Sigmoid colon (tissue), 7 donors: ENCODE data around the gene NMRK2. TPM values are rescaled to one million over a fixed set of nuclear protein-coding genes. Genes with fewer than 3 reads are reported as not detected.

ENCODE experiments used
- DNase-seq: peaks from one replicate; pipeline ENCODE4 v3.0.0-alpha.2; 2019
- H3K27ac ChIP-seq, 4 donors: fragments of 200-600 bp; sonication (generic); one replicate each; pipeline ENCODE4 v1.5.1; 2016 to 2019; ENCODE audit warnings: mild to moderate bottlenecking in 1 of 4
- H3K27me3 ChIP-seq, 3 donors: fragments of 200-600 bp; sonication (generic); one replicate each; pipeline ENCODE4 v1.5.1; 2019; ENCODE audit warnings: mild to moderate bottlenecking in 1 of 3
- H3K36me3 ChIP-seq, 4 donors: fragments of 200-600 bp; sonication (generic); one replicate each; pipeline ENCODE4 v1.5.1; 2016 to 2019
- H3K4me1 ChIP-seq, 4 donors: fragments of 200-600 bp; sonication (generic); one replicate each; pipeline ENCODE4 v1.5.1; 2017 to 2019
- H3K4me3 ChIP-seq, 4 donors: fragments of 200-600 bp; sonication (generic); one replicate each; pipeline ENCODE4 v1.5.1; 2017 to 2019; ENCODE audit warnings: mild to moderate bottlenecking in 2 of 4, moderate library complexity in 1 of 4
- H3K9me3 ChIP-seq, 4 donors: fragments of 200-600 bp in 3 of 4; sonication (generic) in 3 of 4; one replicate each; pipeline versions ENCODE4 v1.5.1 to v1.6.1; 2013 to 2019
- EP300 ChIP-seq, 4 donors: sonication (generic); formaldehyde crosslinking; IDR thresholded peaks; one replicate each; pipeline ENCODE4 v1.6.1; 2017; ENCODE audit warnings: antibody characterized with exemption in 4 of 4
- POLR2A ChIP-seq, 2 donors: fragments of 450-650 bp; IDR thresholded peaks; one replicate each; pipeline ENCODE4 v1.6.1; 2016; ENCODE audit warnings: antibody characterized with exemption in 2 of 2, mild to moderate bottlenecking in 2 of 2, moderate library complexity in 2 of 2
- POLR2AphosphoS5 ChIP-seq, 4 donors: sonication (generic); formaldehyde crosslinking; IDR thresholded peaks; one replicate each; pipeline ENCODE4 v1.6.1; 2017; ENCODE audit warnings: antibody characterized with exemption in 4 of 4
- WGBS, 2 donors: extraction: QIAGEN DNeasy Blood & Tissue Kit; methylation state at CpG; one replicate each; pipeline ENCODE4 v1.1.7; 2013; 5-methylcytosine and 5-hydroxymethylcytosine counted together
- intact Hi-C: fragments of 100-400 bp; cut with DNase I; formaldehyde crosslinking; loops from one replicate; pipeline ENCODE4 v1.15.1; 2023
- polyA plus RNA-seq, 3 donors: library from polyadenylated mRNA; stranded (reverse); fragments of 200-250 nt; gene quantifications; one replicate each; pipeline ENCODE4 v1.2.3, GENCODE V29; 2013
- small RNA-seq, 3 donors: library from RNA; depleted of rRNA; stranded (forward); fragments of <200 nt; gene quantifications; one replicate each; pipeline ENCODE3, GENCODE V24; 2016
- total RNA-seq, 4 donors: library from RNA; depleted of rRNA; stranded (reverse); fragments of >200 nt; gene quantifications; one replicate each; pipeline ENCODE4 v1.1.0, GENCODE V29; 2016
- TF ChIP-seq, protein P1 (sequence below), 4 experiments: fragments of 450-650 bp in 3 of 4; fragments of 200-600 bp in 1 of 4; IDR thresholded peaks; one replicate each; pipeline ENCODE4 v1.5.1; 2016 to 2019; ENCODE audit warnings: antibody characterized with exemption in 4 of 4, mild to moderate bottlenecking in 3 of 4, moderate library complexity in 2 of 4
- donor health status: healthy with polysubstance abuse.
- donor health status: Bipolar disorder and iron deficiency.
- donor health status: healthy.

The NMRK2 gene
- total and polyA plus RNA-seq, 7 donors: 0.19 to 2.4 (median 0.70) TPM; not detected in 3

DNA sequence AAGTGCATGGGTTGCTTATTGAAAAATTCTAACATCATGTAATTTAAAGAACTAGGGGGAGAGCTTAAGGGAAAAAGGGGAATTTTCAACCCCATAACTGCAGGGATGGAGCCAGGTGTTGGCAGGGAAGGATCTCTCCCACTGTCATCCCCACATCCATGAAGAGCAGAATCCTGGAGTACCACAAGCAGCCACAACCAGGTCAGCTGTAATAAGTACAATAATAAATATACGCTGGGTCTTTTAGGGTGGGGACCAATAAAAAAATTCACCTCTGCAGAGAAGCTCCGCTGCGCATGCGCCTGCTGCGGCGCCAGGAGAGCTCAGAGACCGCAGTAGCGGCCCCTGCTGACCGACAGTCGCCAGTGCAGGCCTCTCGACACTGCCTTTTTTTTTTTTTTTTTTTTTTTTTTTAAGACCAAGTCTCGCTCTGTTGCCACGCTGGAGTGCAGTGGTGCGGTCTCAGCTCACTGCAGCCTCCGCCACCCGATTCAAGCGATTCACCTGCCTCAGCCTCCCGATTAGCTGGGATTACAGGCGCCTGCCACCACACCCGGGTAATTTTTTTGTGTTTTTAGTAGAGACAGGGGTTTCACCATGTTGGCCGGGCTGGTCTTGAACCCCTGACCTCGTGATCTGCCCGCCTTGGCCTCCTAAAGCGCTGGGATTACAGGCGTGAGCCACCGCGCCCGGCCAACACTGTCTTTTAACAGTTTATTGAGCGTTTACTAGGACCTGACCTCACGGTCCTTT is 54.9 kb downstream of the NMRK2 start:
- no peaks in the 10 kb centered on the region for H3K9me3 ChIP-seq
- H3K27ac ChIP-seq: peak overlapping the region in 3 of 4 donors; percentile 92 to 96 (median 92)
- intact Hi-C loops: loop anchor here (2.0 to 10.0 kb wide), 6 partner anchors 80 to 527 kb away; partner anchors contain the start of genes ANKRD24, MAP2K2, PLIN4 and SIRT6
- WGBS, 2 donors: 5 to 9% methylated on average over 30 of the region's 30 CpGs
- H3K4me1 ChIP-seq: peaks cover 0 to 44% (median 42%) of the 10 kb centered on the region in 4 donors
- TF ChIP-seq POLR2A (IDR thresholded peaks at IDR 0.05): no peak
- TF ChIP-seq POLR2AphosphoS5 (IDR thresholded peaks at IDR 0.05): no peak
- no peak for TF ChIP-seq EP300 (IDR thresholded peaks at IDR 0.05)
- TF ChIP-seq, protein P1, sequence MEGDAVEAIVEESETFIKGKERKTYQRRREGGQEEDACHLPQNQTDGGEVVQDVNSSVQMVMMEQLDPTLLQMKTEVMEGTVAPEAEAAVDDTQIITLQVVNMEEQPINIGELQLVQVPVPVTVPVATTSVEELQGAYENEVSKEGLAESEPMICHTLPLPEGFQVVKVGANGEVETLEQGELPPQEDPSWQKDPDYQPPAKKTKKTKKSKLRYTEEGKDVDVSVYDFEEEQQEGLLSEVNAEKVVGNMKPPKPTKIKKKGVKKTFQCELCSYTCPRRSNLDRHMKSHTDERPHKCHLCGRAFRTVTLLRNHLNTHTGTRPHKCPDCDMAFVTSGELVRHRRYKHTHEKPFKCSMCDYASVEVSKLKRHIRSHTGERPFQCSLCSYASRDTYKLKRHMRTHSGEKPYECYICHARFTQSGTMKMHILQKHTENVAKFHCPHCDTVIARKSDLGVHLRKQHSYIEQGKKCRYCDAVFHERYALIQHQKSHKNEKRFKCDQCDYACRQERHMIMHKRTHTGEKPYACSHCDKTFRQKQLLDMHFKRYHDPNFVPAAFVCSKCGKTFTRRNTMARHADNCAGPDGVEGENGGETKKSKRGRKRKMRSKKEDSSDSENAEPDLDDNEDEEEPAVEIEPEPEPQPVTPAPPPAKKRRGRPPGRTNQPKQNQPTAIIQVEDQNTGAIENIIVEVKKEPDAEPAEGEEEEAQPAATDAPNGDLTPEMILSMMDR (IDR thresholded peaks at IDR 0.05): peak; percentile 48 to 84 (median 65)
- peak overlapping the region in 2 of 4 donors; percentile 11 to 81 for H3K4me3 ChIP-seq
- H3K36me3 ChIP-seq: peaks cover 14 to 16% (median 15%) of the 10 kb centered on the region in 4 donors
- DNase-seq: peak; percentile 92
- H3K27me3 ChIP-seq: no peaks in the 10 kb centered on the region

DNA sequence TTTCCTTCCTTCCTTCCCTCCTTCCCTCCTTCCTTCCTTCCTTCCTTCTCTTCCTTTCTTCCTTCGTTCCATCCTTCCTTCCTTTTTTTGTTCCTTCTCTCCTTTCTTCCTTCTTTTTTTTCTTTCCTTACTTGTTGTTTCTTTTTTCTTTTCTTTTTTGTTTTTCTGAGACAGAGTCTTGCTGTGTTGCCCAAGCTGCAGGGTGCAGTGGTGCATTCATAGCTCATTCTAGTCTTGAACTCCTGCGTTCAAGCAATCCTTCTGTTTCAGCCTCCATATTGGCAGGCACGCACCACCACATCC is 57.9 kb downstream of the NMRK2 start:
- WGBS, 2 donors: 76 to 84% methylated on average over 3 of the region's 3 CpGs
- DNase-seq: no peak
- Histone ChIP-seq H3K36me3 (no peaks in the 10 kb centered on the region), H3K27me3 (no peaks in the 10 kb centered on the region), H3K9me3 (no peaks in the 10 kb centered on the region), H3K4me3 (no peak overlapping the region), H3K4me1 (peaks cover 0 to 25% (median 19%) of the 10 kb centered on the region in 4 donors), H3K27ac (no peak overlapping the region)
- TF ChIP-seq POLR2A (IDR thresholded peaks at IDR 0.05): no peak
- intact Hi-C loops: loop anchor here (2.0 kb wide), 1 partner anchor 16 kb away; the partner anchor contains the start of gene PIAS4

Small RNAs within 50 kb of the gene (small RNA-seq; reads per million reads assigned to genes)
- gene RN7SL202P (0 reads per million in 3 donors), gene SNORD37 (1.9 to 6.9 (median 3.1) reads per million in 3 donors)

Other genes starting within 250 kb of the NMRK2 start
- 10 to 100 TPM; 27.8 to 68.7 (median 44.2) TPM for gene PIP5K1C, start 232.6 kb upstream of the NMRK2 start, total RNA-seq
- 10 to 100 TPM in 2 of 3 donors, 1 to 10 TPM in 1; 7.8 to 21.0 (median 11.6) TPM for gene PIP5K1C, start 232.6 kb upstream of the NMRK2 start, polyA plus RNA-seq
- 1 to 10 TPM in 1 of 4 donors, under 1 TPM in 2, not detected in 1; 0.33 to 2.8 (median 0.36) TPM for gene TJP3, start 224.7 kb upstream of the NMRK2 start, total RNA-seq
- 100 to 1,000 TPM; 158 to 245 (median 168) TPM for gene TJP3, start 224.7 kb upstream of the NMRK2 start, polyA plus RNA-seq
- 10 to 100 TPM; 17.8 to 42.9 (median 23.0) TPM for gene APBA3, start 171.4 kb upstream of the NMRK2 start, total RNA-seq
- 10 to 100 TPM; 12.0 to 19.5 (median 13.2) TPM for gene APBA3, start 171.4 kb upstream of the NMRK2 start, polyA plus RNA-seq
- 100 to 1,000 TPM in 3 of 4 donors, 10 to 100 TPM in 1; 80.6 to 123 (median 103) TPM for gene MRPL54, start 170.4 kb upstream of the NMRK2 start, total RNA-seq
- 100 to 1,000 TPM in 2 of 3 donors, 10 to 100 TPM in 1; 87.7 to 185 (median 168) TPM for gene MRPL54, start 170.4 kb upstream of the NMRK2 start, polyA plus RNA-seq
- gene RAX2, start 160.8 kb upstream of the NMRK2 start, total RNA-seq: not detected
- not detected for gene RAX2, start 160.8 kb upstream of the NMRK2 start, polyA plus RNA-seq
- 1 to 10 TPM in 1 of 4 donors, not detected in 3; 1.8 TPM for gene MATK, start 146.7 kb upstream of the NMRK2 start, total RNA-seq
- 1 to 10 TPM in 2 of 3 donors, not detected in 1; 6.6 to 7.7 TPM for gene MATK, start 146.7 kb upstream of the NMRK2 start, polyA plus RNA-seq
- 1 to 10 TPM in 1 of 4 donors, under 1 TPM in 2, not detected in 1; under 0.01 to 1.2 (median 0.71) TPM for gene ZFR2, start 64.0 kb upstream of the NMRK2 start, total RNA-seq
- gene ZFR2, start 64.0 kb upstream of the NMRK2 start, polyA plus RNA-seq: under 1 TPM in 1 of 3 donors, not detected in 2; 0.22 TPM
- gene ATCAY, start 52.4 kb upstream of the NMRK2 start, total RNA-seq: 1 to 10 TPM; 1.5 to 3.8 (median 2.2) TPM
- gene ATCAY, start 52.4 kb upstream of the NMRK2 start, polyA plus RNA-seq: 1 to 10 TPM in 1 of 3 donors, not detected in 2; 1.6 TPM
- gene DAPK3, start 38.0 kb downstream of the NMRK2 start, total RNA-seq: 100 to 1,000 TPM in 3 of 4 donors, 10 to 100 TPM in 1; 91.3 to 167 (median 125) TPM
- 10 to 100 TPM; 38.4 to 66.8 (median 52.9) TPM for gene DAPK3, start 38.0 kb downstream of the NMRK2 start, polyA plus RNA-seq
- gene EEF2, start 52.4 kb downstream of the NMRK2 start, total RNA-seq: 1,000 to 10,000 TPM; 1,842 to 2,448 (median 2,055) TPM
- 1,000 to 10,000 TPM in 2 of 3 donors, 100 to 1,000 TPM in 1; 906 to 1,654 (median 1,225) TPM for gene EEF2, start 52.4 kb downstream of the NMRK2 start, polyA plus RNA-seq
- gene PIAS4, start 74.7 kb downstream of the NMRK2 start, total RNA-seq: 10 to 100 TPM; 16.5 to 29.9 (median 19.3) TPM
- gene PIAS4, start 74.7 kb downstream of the NMRK2 start, polyA plus RNA-seq: 10 to 100 TPM in 2 of 3 donors, 1 to 10 TPM in 1; 7.2 to 21.8 (median 15.0) TPM
- 10 to 100 TPM; 35.4 to 53.2 (median 44.8) TPM for gene ZBTB7A, start 133.8 kb downstream of the NMRK2 start, total RNA-seq
- 10 to 100 TPM; 22.8 to 39.1 (median 23.8) TPM for gene ZBTB7A, start 133.8 kb downstream of the NMRK2 start, polyA plus RNA-seq
- 10 to 100 TPM; 48.2 to 76.4 (median 65.3) TPM for gene MAP2K2, start 191.1 kb downstream of the NMRK2 start, total RNA-seq
- 100 to 1,000 TPM; 196 to 278 (median 253) TPM for gene MAP2K2, start 191.1 kb downstream of the NMRK2 start, polyA plus RNA-seq
- gene CREB3L3, start 220.6 kb downstream of the NMRK2 start, total RNA-seq: under 1 TPM in 1 of 4 donors, not detected in 3; 0.55 TPM
- gene CREB3L3, start 220.6 kb downstream of the NMRK2 start, polyA plus RNA-seq: 10 to 100 TPM in 1 of 3 donors, 1 to 10 TPM in 2; 1.8 to 24.0 (median 8.5) TPM
- gene SIRT6, start 249.5 kb downstream of the NMRK2 start, total RNA-seq: 10 to 100 TPM; 10.3 to 23.5 (median 18.1) TPM
- gene SIRT6, start 249.5 kb downstream of the NMRK2 start, polyA plus RNA-seq: 100 to 1,000 TPM in 2 of 3 donors, 10 to 100 TPM in 1; 66.1 to 132 (median 129) TPM
- gene ANKRD24, start 249.6 kb downstream of the NMRK2 start, total RNA-seq: under 1 TPM; 0.36 to 0.99 (median 0.69) TPM
- gene ANKRD24, start 249.6 kb downstream of the NMRK2 start, polyA plus RNA-seq: 1 to 10 TPM in 1 of 3 donors, under 1 TPM in 1, not detected in 1; 0.60 to 1.2 TPM